Endothelial cell of umbilical vein (primary cell): ENCODE results near the gene CTAGE9.

Source experiments
- EZH2 ChIP-seq: IDR thresholded peaks from 2 replicates; pipeline ENCODE4 v1.6.1; 2012; ENCODE audit warnings: borderline replicate concordance, low read depth, mild to moderate bottlenecking, moderate library complexity, low read length, inconsistent platforms; ENCODE audit not compliant: severe bottlenecking
- FOS ChIP-seq: IDR thresholded peaks from 2 replicates; pipeline ENCODE4 v1.6.1; 2011; ENCODE audit warnings: mild to moderate bottlenecking, low read length, moderate library complexity, borderline replicate concordance; ENCODE audit not compliant: insufficient read depth
- JUN ChIP-seq: IDR thresholded peaks from 2 replicates; pipeline ENCODE4 v1.6.1; 2011; ENCODE audit warnings: borderline replicate concordance, low read depth; ENCODE audit not compliant: insufficient read length, insufficient read depth
- MYC ChIP-seq: IDR thresholded peaks from one replicate; pipeline ENCODE4 v1.6.1; 2011; ENCODE audit warnings: mild to moderate bottlenecking, low read depth, low read length
- POLR2A ChIP-seq: IDR thresholded peaks from 2 replicates; pipeline ENCODE4 v1.6.1; 2012; ENCODE audit warnings: low read depth, mild to moderate bottlenecking, control low read depth, low read length
- POLR2AphosphoS5 ChIP-seq: IDR thresholded peaks from 2 replicates; pipeline ENCODE4 v1.6.1; 2012; ENCODE audit warnings: low read depth, mild to moderate bottlenecking, control low read depth, low read length, moderate library complexity; ENCODE audit not compliant: insufficient read depth
- TF ChIP-seq, protein P1 (sequence below), 2 donors: IDR thresholded peaks; 1 replicate in 1 of 2; 2 replicates in 1 of 2; pipeline ENCODE4 v1.5.1; 2011; ENCODE audit warnings: low read length in 2 of 2, mild to moderate bottlenecking in 2 of 2, moderate library complexity in 2 of 2, control low read depth in 1 of 2, inconsistent platforms in 1 of 2, low read depth in 1 of 2; ENCODE audit not compliant: insufficient read depth in 1 of 2; ENCODE audit errors: extremely low read depth in 1 of 2
- TF ChIP-seq, protein P2 (sequence below): IDR thresholded peaks from 2 replicates; pipeline ENCODE4 v1.6.1; 2011; ENCODE audit not compliant: insufficient read depth, insufficient read length

DNA sequence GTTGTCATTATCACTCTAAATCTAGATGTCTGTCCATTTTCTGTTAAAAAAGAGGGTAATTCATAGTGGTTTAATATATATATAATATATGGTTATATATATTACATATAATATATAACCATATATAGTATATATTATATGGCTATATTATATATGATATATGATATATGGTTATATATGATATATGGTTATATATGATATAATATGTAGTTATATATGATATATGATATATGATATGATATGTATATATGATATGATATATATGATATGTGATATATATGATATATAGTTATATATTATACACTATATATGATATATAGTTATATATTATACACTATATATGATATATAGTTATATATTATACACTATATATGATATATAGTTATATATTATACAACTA, 18.2 kb downstream of the CTAGE9 start:
- TF ChIP-seq, protein P1, sequence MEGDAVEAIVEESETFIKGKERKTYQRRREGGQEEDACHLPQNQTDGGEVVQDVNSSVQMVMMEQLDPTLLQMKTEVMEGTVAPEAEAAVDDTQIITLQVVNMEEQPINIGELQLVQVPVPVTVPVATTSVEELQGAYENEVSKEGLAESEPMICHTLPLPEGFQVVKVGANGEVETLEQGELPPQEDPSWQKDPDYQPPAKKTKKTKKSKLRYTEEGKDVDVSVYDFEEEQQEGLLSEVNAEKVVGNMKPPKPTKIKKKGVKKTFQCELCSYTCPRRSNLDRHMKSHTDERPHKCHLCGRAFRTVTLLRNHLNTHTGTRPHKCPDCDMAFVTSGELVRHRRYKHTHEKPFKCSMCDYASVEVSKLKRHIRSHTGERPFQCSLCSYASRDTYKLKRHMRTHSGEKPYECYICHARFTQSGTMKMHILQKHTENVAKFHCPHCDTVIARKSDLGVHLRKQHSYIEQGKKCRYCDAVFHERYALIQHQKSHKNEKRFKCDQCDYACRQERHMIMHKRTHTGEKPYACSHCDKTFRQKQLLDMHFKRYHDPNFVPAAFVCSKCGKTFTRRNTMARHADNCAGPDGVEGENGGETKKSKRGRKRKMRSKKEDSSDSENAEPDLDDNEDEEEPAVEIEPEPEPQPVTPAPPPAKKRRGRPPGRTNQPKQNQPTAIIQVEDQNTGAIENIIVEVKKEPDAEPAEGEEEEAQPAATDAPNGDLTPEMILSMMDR (IDR thresholded peaks at IDR 0.05; ENCODE audit: extremely low read depth in 1 of 2, insufficient read depth in 1 of 2, low read depth in 1 of 2, low read length in 2 of 2): no peak
- TF ChIP-seq POLR2AphosphoS5: no peak
- TF ChIP-seq, protein P2, sequence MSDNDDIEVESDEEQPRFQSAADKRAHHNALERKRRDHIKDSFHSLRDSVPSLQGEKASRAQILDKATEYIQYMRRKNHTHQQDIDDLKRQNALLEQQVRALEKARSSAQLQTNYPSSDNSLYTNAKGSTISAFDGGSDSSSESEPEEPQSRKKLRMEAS: no peak
- TF ChIP-seq EZH2: no peak
- TF ChIP-seq POLR2A: no peak
- TF ChIP-seq JUN: no peak
- no peak for TF ChIP-seq MYC
- TF ChIP-seq FOS: no peak
